ENCODE results near the gene ARMC8.

The ARMC8 gene

DNA sequence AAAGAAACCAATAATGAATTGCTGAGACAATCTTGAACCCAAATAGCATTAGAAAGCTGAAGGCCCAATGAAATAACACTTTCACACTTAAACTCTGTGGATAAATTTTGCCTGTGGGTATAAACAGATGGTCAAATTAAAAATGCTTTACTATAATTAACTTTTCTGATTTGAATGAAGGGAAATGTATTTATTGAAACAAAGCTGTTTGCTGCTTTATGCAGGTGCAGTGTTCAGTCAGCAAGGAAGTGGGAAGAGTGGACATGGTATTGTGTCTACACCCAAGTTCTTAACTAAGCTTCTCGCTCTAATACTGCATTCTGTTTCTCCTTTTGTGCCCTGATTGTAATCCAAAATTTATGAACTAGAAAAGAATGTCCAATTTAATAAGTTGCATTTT, 110.8 kb downstream of the ARMC8 start:
- H3K4me3 ChIP-seq (ENCODE audit: low read depth, low read length) = no peak overlapping the region

DNA sequence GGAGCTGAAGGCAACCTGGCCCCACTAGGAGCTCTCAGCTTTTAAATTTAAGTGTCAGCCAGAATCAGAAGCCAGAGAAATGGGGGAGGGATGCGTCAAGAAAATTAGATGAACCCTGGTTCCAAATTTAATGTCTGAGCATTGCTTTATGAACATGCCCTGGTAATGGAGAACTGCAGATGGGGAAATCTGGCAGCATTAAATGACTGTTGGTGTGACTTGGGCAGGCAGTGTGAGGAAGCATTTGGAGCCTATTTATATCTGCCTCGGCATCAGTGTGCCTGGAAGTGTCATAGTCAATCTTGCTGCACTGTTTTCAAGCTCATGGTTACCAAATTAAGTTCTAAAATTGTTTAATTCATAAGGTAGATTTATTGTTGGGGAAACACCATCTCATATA, 113.5 kb downstream of the ARMC8 start:
- no peak overlapping the region for H3K4me3 ChIP-seq (ENCODE audit: low read depth, low read length)

DNA sequence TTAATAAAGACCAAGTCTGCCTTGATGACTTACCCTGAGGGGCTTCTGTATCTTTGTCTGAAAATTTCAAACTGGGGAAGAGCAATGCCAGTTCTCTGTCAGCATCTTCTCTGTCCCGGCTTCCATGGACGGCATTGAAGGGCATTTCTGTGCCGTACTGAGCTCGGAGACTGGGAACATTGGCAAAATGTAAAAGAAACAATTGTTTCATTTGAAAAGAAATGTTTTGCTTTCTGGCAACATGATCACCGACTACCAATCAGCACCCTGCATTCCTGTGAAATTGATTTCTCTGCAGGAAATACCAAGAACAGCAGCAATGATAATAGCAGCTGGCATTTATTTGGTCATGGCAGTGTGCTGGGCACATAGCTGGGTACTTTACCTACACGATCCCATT, 116.4 kb downstream of the ARMC8 start:
- no peak overlapping the region for H3K4me3 ChIP-seq (ENCODE audit: low read depth, low read length)

DNA sequence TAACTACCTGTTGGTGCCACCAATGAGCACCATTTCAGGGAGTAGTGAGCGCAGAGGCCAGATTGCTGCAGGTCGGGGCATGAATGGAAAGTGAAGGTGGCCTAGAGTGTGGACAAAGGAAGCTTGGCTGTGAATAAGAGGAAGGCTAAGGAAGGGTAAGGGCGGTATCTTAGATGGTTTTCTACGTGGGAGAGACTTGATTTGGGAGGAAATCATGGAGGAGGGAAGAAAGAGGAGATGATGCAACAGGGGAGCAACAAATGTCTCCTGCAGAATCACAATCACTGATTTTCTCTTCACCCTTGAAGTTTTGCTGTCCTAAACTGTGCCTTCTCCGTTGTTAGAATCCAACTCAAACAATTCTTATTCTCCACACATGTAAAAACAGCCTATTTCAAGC, 120.8 kb downstream of the ARMC8 start:
- no peak overlapping the region for H3K4me3 ChIP-seq (ENCODE audit: low read depth, low read length)

DNA sequence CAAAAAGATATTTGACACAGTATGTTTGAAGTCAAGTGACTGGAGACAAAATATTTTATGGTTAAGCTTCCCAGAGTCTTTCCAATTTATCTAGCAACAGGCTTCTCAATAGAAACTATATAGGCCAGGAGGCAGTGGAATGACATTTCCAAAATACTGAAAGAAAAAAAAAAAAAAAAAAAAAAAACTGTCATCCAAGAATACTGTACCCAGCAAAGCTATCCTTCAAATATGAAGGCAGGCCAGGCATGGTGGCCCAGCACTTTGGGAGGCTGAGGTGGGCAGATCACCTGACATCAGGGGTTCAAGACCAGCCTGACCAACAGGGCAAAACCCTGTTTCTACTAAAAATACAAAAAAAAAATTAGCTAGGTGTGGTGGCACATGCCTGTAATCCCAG, 121.7 kb downstream of the ARMC8 start:
- H3K4me3 ChIP-seq (ENCODE audit: low read depth, low read length) = no peak overlapping the region

GRCh38 chr3:138310494-138310893, 123.4 kb downstream of the ARMC8 start:
- H3K4me3 ChIP-seq (ENCODE audit: low read depth, low read length) = no peak overlapping the region

GRCh38 chr3:138314751-138315150, 127.7 kb downstream of the ARMC8 start:
- no peak overlapping the region for H3K4me3 ChIP-seq (ENCODE audit: low read depth, low read length)

DNA sequence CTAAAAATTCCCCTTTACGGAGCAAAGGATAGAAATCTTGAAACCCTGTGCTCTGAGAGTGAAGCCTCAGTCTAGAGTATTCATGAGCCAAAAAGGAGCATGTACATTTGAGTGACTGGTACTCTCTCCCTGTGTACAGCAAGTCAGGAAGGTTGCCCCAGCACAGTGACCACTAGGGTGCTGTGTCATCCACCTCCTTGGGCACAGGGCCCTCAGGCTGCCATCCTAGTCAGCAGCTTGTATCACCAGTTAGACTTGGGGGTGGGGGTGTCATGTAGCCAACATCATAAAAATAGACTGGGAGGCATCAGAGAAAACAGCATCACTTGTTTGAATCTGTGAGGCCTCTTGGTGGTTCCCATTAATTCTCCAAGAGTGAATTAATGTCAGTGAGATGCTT, 130.6 kb downstream of the ARMC8 start:
- H3K4me3 ChIP-seq (ENCODE audit: low read depth, low read length) = no peak overlapping the region

DNA sequence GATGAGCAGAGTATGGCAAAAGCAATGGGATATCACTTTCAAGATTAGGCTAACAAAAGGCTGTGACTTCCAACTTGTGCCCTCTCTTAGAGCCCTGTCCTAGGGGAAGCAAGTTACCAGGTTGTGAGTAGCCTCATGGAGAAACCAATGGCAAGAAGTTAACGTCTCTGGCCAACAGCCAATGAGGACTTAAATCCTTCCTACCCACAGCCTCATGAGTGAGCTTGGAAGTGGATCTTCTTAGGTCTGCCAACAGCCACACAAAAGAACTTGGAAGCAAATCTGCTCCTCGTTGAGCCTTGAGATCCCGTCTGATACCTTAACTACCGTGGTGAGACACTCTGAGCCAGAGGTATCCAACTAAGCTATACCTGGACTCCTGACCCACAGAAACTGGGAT, 136.9 kb downstream of the ARMC8 start:
- H3K4me3 ChIP-seq (ENCODE audit: low read depth, low read length) = no peak overlapping the region

DNA sequence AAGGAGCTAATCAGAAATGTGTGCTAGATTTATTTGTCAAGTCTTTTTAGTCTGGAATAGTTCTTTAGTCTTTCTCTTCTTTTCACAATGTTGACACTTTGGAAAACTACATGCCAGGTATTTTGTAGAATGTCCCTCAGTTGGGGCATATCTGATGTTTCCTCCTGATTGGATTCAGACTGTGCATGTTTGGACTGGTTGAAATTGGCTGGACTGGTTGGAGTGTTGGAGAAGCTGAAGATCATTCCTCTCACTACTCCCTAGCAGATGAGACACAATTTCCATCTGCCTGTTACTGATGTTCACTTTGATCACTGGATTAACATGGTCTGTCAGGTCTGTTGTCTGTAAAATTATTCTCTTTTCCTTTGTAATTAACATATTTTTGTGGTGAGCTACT, 138.9 kb downstream of the ARMC8 start:
- H3K4me3 ChIP-seq (ENCODE audit: low read depth, low read length) = no peak overlapping the region

- no peak overlapping the region for H3K4me3 ChIP-seq (ENCODE audit: low read depth, low read length)
Measured at GRCh38 chr3:138326866-138327595, 139.9 kb downstream of the ARMC8 start.

GRCh38 chr3:138327831-138328230, 140.7 kb downstream of the ARMC8 start:
- H3K4me3 ChIP-seq (ENCODE audit: low read depth, low read length) = no peak overlapping the region

- H3K4me3 ChIP-seq (ENCODE audit: low read depth, low read length) = no peak overlapping the region
Measured at GRCh38 chr3:138328341-138328740, 141.2 kb downstream of the ARMC8 start.

DNA sequence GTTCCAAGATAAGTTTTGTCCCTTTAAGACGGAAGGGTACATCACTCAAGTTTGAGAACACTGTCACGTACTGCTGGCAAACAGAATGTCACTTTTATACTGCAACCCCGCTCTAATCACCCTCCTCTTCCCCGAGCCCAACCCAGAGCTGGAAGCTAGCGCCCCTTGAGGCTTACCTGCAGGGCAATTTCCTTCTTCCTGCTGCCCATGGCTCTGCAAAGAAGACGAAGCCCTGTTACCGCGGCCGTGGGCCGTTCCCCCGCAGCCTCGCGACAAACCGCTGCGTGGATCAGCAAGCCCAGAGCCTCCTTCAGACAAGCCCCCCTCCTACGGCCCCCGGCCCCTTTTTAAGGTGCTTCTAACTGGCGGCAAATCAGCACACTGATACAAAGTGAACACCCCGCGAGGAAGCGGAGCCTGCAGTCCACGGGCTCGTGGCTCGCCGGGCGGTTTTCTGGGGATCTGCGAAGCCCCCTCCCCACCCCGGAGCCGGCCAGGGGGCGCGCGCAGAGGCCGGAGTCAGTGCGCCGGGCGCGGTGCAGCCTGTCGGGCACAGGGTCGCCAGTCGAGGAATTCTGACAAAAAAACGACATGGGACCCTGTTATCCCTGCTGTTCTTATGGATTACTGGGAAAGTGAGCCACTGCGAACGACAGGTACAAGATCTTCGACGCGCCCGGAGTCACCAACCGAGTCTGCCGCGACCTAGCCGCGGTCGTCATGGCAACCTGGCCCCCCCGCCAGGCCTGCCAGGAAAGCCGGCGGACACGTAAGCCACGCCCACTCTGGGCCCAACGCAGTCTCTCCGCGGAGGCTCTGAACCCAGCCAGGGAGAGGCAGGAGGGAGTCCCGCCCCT, 142.3 kb downstream of the ARMC8 start, which contains the start of gene NME9:
Gene NME9 (minus strand): TSS at position 725 of the 857 bp plus-strand sequence. CDS start 516 bp downstream, at position 209.
- H3K4me3 ChIP-seq (ENCODE audit: low read depth, low read length) = peak within 1 kb of the TSS; percentile 47

DNA sequence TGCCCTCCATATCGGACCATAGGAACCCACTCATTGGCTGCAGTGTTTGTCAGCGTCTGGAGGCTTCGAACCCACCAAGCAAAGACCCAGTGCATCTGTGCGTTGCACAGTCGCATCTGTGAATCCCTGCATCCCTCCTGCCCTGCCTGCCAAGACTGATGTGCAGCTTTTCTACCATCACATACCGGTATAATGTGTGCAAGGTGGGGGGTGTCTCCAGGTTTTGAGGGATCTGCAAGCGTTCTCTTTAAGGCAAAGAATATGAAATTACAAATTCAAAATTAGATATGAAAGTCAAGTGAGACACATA, 142.8 kb downstream of the ARMC8 start:
- H3K4me3 ChIP-seq (ENCODE audit: low read depth, low read length) = peak overlapping the region; percentile 47

- H3K4me3 ChIP-seq (ENCODE audit: low read depth, low read length) = no peak overlapping the region
Measured at GRCh38 chr3:138331143-138331894, 144.2 kb downstream of the ARMC8 start.

- H3K4me3 ChIP-seq (ENCODE audit: low read depth, low read length) = no peak overlapping the region
Measured at GRCh38 chr3:138332472-138333073, 145.5 kb downstream of the ARMC8 start.

- H3K4me3 ChIP-seq (ENCODE audit: low read depth, low read length) = no peak overlapping the region
Measured at GRCh38 chr3:138334608-138335007, 147.5 kb downstream of the ARMC8 start.

- no peak overlapping the region for H3K4me3 ChIP-seq (ENCODE audit: low read depth, low read length)
Measured at GRCh38 chr3:138336454-138336999, 149.4 kb downstream of the ARMC8 start.

GRCh38 chr3:138338244-138338643, 151.1 kb downstream of the ARMC8 start:
- H3K4me3 ChIP-seq (ENCODE audit: low read depth, low read length) = no peak overlapping the region

DNA sequence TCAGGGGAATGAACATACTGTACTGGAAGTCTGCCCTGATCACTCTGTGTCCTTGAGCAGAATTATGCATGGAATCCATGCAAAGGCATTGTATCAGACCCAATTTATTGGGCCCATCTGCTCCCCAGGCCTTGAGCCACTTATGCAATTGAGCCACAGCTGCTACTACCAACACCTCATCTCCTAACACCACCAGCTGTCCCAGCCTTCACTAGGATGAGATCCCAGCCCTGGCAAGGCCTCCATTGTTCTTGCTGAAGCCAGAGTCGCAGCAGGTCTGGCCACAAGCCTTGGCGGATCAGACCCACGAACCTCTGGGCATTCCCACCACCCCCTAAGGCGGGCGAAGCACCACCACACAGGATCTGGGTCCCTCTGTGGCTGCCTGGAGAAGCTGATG, 151.7 kb downstream of the ARMC8 start:
- H3K4me3 ChIP-seq (ENCODE audit: low read depth, low read length) = no peak overlapping the region

Measured in iPS-11a (cell line).